ENCODE results near the gene ZYG11A.

GRCh38 chr1:52937433-52938182 lies 95.0 kb downstream of the ZYG11A start:
- TF ChIP-seq POLR2AphosphoS5 (IDR thresholded peaks at IDR 0.05): no peak
- no peak for TF ChIP-seq EP300 (IDR thresholded peaks at IDR 0.05)
- TF ChIP-seq CTCF (IDR thresholded peaks at IDR 0.05): no peak
